ENCODE measurements around the gene SF3B4. TPM values are rescaled to one million over a fixed set of nuclear protein-coding genes. Genes with fewer than 3 reads are reported as not detected.

SF3B4 gene
- total RNA-seq, 1 experiment from 2014 or later = 23.5 TPM

DNA sequence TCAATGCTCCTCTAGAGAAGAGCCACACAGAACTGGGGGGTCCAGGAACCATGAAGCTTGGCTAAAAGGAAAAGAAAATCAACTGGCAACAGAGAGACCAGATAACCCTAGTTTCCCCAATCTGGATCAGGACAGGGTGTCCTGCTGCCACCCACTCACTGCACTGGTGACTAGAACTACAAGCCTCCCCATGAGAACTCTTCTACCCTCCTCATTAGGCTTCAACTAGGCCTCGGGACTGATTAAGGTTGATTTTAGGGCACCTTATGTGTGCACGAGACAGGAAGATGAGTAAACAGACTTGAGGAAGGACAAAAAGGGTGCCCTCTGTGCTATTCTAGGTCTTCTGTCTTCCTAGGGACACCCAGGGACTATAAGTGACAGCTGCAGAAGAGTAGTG lies 2.3 kb upstream of the SF3B4 start:
- ChIA-PET CTCF (no interaction called here), POLR2A (ENCODE audit: unreplicated experiment) (no interaction called here)
- H3K4me3 ChIP-seq (ENCODE audit: low read length) = no peak overlapping the region
- no peak overlapping the region for H3K9ac ChIP-seq (ENCODE audit: low read length)
- DNase-seq = no peak
- H2AFZ ChIP-seq (ENCODE audit: low read length) = no peak overlapping the region
- H3K4me1 ChIP-seq (ENCODE audit: insufficient read depth, low read length) = peaks cover 41% of the 10 kb centered on the region
- H3K4me2 ChIP-seq (ENCODE audit: low read length) = no peak overlapping the region
- no peaks in the 10 kb centered on the region for H3K27me3 ChIP-seq (ENCODE audit: low read length)
- H3K9me3 ChIP-seq (ENCODE audit: low read length) = no peaks in the 10 kb centered on the region
- H3K36me3 ChIP-seq (ENCODE audit: low read depth, low read length) = peaks cover 23% of the 10 kb centered on the region
- TF ChIP-seq, protein P1, sequence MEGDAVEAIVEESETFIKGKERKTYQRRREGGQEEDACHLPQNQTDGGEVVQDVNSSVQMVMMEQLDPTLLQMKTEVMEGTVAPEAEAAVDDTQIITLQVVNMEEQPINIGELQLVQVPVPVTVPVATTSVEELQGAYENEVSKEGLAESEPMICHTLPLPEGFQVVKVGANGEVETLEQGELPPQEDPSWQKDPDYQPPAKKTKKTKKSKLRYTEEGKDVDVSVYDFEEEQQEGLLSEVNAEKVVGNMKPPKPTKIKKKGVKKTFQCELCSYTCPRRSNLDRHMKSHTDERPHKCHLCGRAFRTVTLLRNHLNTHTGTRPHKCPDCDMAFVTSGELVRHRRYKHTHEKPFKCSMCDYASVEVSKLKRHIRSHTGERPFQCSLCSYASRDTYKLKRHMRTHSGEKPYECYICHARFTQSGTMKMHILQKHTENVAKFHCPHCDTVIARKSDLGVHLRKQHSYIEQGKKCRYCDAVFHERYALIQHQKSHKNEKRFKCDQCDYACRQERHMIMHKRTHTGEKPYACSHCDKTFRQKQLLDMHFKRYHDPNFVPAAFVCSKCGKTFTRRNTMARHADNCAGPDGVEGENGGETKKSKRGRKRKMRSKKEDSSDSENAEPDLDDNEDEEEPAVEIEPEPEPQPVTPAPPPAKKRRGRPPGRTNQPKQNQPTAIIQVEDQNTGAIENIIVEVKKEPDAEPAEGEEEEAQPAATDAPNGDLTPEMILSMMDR (conservative IDR thresholded peaks at IDR 0.05; ENCODE audit: low read depth, low read length) = no peak
- TF ChIP-seq EZH2phosphoT487 (IDR thresholded peaks at IDR 0.05; ENCODE audit: borderline replicate concordance, low read length) (no peak), EZH2 (IDR thresholded peaks at IDR 0.05; ENCODE audit: low read length, unreplicated experiment) (no peak)
- H3F3A ChIP-seq (ENCODE audit: low read length, unreplicated experiment) = no peaks in the 10 kb centered on the region
- intact Hi-C loops (cut with micrococcal nuclease) = no loop called here
- H3K79me2 ChIP-seq (ENCODE audit: low read length) = peaks cover 28% of the 10 kb centered on the region
- no peaks in the 10 kb centered on the region for H3K9me2 ChIP-seq (replicated peaks; ENCODE audit: low read length)
- no peak for ATAC-seq
- H4K20me1 ChIP-seq (ENCODE audit: low read length) = peaks cover 21% of the 10 kb centered on the region; the same call in 1 of the 2 replicates
- no peak overlapping the region for H3K27ac ChIP-seq (ENCODE audit: low read length)
- no TSS peak for BruUV-seq (replicated peaks)

DNA sequence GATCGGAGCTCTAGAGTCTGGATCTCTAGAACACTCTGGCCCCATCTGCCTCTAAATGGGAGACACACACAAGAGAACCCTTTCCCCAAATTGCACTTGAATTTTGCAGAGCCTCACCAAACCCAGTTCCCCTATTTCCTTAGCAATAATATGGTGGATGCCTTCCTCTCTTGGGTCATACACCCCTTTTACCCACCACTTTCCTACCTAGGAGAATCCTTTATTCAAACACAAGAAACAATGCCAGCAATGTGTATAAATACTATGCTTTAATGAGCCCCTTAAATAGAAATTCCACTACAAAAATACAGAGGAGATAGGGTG lies 760 bp upstream of the SF3B4 start:
- DNase-seq (no peak), ATAC-seq (no peak)
- peaks cover 34% of the 10 kb centered on the region for H3K79me2 ChIP-seq (ENCODE audit: low read length)
- H4K20me1 ChIP-seq (ENCODE audit: low read length) = peaks cover 27% of the 10 kb centered on the region; the same call in 1 of the 2 replicates
- H3K9me2 ChIP-seq (replicated peaks; ENCODE audit: low read length) = no peaks in the 10 kb centered on the region
- H3K9me3 ChIP-seq (ENCODE audit: low read length) = no peaks in the 10 kb centered on the region
- POLR2A ChIA-PET (ENCODE audit: unreplicated experiment) = interaction anchor here (0.5 to 1.4 kb wide), 4 partner anchors 41 to 233 kb away, joined by 4 to 9 read pairs (median 6); a partner anchor contains a TSS
- intact Hi-C loops (cut with micrococcal nuclease) = no loop called here
- H3K4me2 ChIP-seq (ENCODE audit: low read length) = peak overlapping the region; percentile 86
- H3K9ac ChIP-seq (ENCODE audit: low read length) = peak overlapping the region; percentile 91
- H3K4me3 ChIP-seq (ENCODE audit: low read length) = peak overlapping the region; percentile 93
- peaks cover 38% of the 10 kb centered on the region for H3K36me3 ChIP-seq (ENCODE audit: low read depth, low read length)
- H3F3A ChIP-seq (ENCODE audit: low read length, unreplicated experiment) = no peaks in the 10 kb centered on the region
- CTCF ChIA-PET = interaction anchor here (0.6 to 1.0 kb wide), 2 partner anchors 109 to 259 kb away, joined by 3 to 7 read pairs; no protein-coding TSS in a partner anchor
- peaks cover 41% of the 10 kb centered on the region for H3K4me1 ChIP-seq (ENCODE audit: insufficient read depth, low read length)
- no peak for TF ChIP-seq EZH2 (IDR thresholded peaks at IDR 0.05; ENCODE audit: low read length, unreplicated experiment)
- peak overlapping the region; percentile 77 for H3K27ac ChIP-seq (ENCODE audit: low read length)
- H2AFZ ChIP-seq (ENCODE audit: low read length) = no peak overlapping the region
- BruUV-seq (replicated peaks) = no TSS peak
- H3K27me3 ChIP-seq (ENCODE audit: low read length) = no peaks in the 10 kb centered on the region

DNA sequence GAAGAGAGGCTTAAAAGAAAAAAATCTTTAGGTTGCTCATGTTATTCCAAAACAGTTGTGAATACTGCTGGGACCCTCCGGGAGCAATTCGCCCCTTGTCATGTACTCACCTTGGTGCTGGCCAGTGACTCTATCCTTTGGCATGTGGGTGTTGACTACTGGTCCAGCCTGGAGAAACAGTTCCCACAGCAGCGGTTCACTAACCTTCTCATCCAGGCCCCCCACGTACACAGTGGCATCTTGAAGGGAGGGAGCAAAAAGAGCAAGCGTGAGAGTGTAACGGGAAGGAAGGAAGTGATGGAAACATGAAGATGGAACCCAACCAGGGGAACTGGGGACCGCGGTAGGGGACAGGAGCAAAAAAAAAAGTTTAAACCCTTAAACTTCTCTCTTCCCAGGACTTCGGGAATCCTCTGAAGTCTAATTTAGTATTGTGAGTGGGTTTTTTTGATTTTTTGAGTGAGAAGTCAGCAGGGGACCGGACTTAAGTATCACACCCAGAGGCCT lies 494 bp downstream of the SF3B4 start:
- peak overlapping the region; percentile 74 for H2AFZ ChIP-seq (ENCODE audit: low read length)
- POLR2A ChIA-PET (ENCODE audit: unreplicated experiment) = no interaction called here
- DNase-seq = peak; percentile 18

More for the DNA sequence above, 494 bp downstream of the SF3B4 start:
- BruUV-seq (replicated peaks) = no TSS peak
- Histone ChIP-seq H3K4me2 (ENCODE audit: low read length) (peak overlapping the region; percentile 86), H3K9me2 (replicated peaks; ENCODE audit: low read length) (no peaks in the 10 kb centered on the region), H3K27me3 (ENCODE audit: low read length) (no peaks in the 10 kb centered on the region), H3K9ac (ENCODE audit: low read length) (peak overlapping the region; percentile 91), H3K27ac (ENCODE audit: low read length) (peak overlapping the region; percentile 77), H3K79me2 (ENCODE audit: low read length) (peaks cover 34% of the 10 kb centered on the region), H3K9me3 (ENCODE audit: low read length) (no peaks in the 10 kb centered on the region), H3K36me3 (ENCODE audit: low read depth, low read length) (peaks cover 48% of the 10 kb centered on the region), H3F3A (ENCODE audit: low read length, unreplicated experiment) (no peaks in the 10 kb centered on the region), H3K4me3 (ENCODE audit: low read length) (peak overlapping the region; percentile 93), H3K4me1 (ENCODE audit: insufficient read depth, low read length) (peaks cover 41% of the 10 kb centered on the region), H4K20me1 (ENCODE audit: low read length) (peaks cover 27% of the 10 kb centered on the region; the same call in 1 of the 2 replicates)
- no peak for ATAC-seq
- intact Hi-C loops (cut with micrococcal nuclease) = loop anchor here (1.0 kb wide), 1 partner anchor 10 kb away; no protein-coding TSS in a partner anchor
- TF ChIP-seq EZH2 (IDR thresholded peaks at IDR 0.05; ENCODE audit: low read length, unreplicated experiment) (no peak), EZH2phosphoT487 (IDR thresholded peaks at IDR 0.05; ENCODE audit: borderline replicate concordance, low read length) (no peak)
- TF ChIP-seq, protein P1 (conservative IDR thresholded peaks at IDR 0.05; ENCODE audit: low read depth, low read length) = no peak
- CTCF ChIA-PET = no interaction called here
